HepG2 (cell line): ENCODE results near the gene LPIN3. TPM values are rescaled to one million over a fixed set of nuclear protein-coding genes. Genes with fewer than 3 reads are reported as not detected.

ENCODE experiments used
- CBX5 ChIP-seq: sonication (generic); formaldehyde crosslinking; IDR thresholded peaks from 2 replicates; pipeline ENCODE4 v1.4.0; 2020; ENCODE audit warnings: missing genetic modification reagents, borderline replicate concordance
- CHD2 ChIP-seq: IDR thresholded peaks from 2 replicates; pipeline ENCODE4 v1.6.1; 2011; ENCODE audit warnings: low read depth, low read length, improper control_type of control experiment
- GTF3A ChIP-seq: sonication (generic); formaldehyde crosslinking; conservative IDR thresholded peaks from 2 replicates; pipeline ENCODE4 v1.4.0; 2020; ENCODE audit warnings: mild to moderate bottlenecking, missing genetic modification reagents
- MIER3 ChIP-seq: IDR thresholded peaks from 2 replicates; pipeline ENCODE4 v1.6.1; 2016; ENCODE audit warnings: missing compliant biosample characterization, borderline replicate concordance
- PATZ1 ChIP-seq: sonication (generic); formaldehyde crosslinking; IDR thresholded peaks from 2 replicates; pipeline ENCODE4 v1.4.0; 2020; ENCODE audit warnings: missing genetic modification reagents
- TEAD2 ChIP-seq: sonication (generic); formaldehyde crosslinking; IDR thresholded peaks from 2 replicates; pipeline ENCODE4 v1.9.0; 2021; ENCODE audit warnings: missing genetic modification reagents
- YEATS4 ChIP-seq: sonication (generic); formaldehyde crosslinking; IDR thresholded peaks from 2 replicates; pipeline ENCODE4 v1.4.0; 2020; ENCODE audit warnings: missing genetic modification reagents, borderline replicate concordance
- ZNF333 ChIP-seq: sonication (generic); formaldehyde crosslinking; IDR thresholded peaks from 2 replicates; pipeline ENCODE4 v1.4.0; 2020; ENCODE audit warnings: mild to moderate bottlenecking, missing genetic modification reagents, borderline replicate concordance
- ZNF382 ChIP-seq: sonication (generic); formaldehyde crosslinking; IDR thresholded peaks from 2 replicates; pipeline ENCODE4 v1.5.0; 2020; ENCODE audit warnings: missing genetic modification reagents, mild to moderate bottlenecking, borderline replicate concordance
- ZNF569 ChIP-seq: sonication (generic); formaldehyde crosslinking; IDR thresholded peaks from 2 replicates; pipeline ENCODE4 v1.5.0; 2020; ENCODE audit warnings: mild to moderate bottlenecking, missing genetic modification reagents, moderate library complexity, borderline replicate concordance
- ZNF773 ChIP-seq: sonication (generic); formaldehyde crosslinking; IDR thresholded peaks from 2 replicates; pipeline ENCODE4 v1.4.0; 2020; ENCODE audit warnings: missing genetic modification reagents, borderline replicate concordance
- ZNF781 ChIP-seq: sonication (generic); formaldehyde crosslinking; IDR thresholded peaks from 2 replicates; pipeline ENCODE4 v1.5.1; 2020; ENCODE audit warnings: borderline replicate concordance, mild to moderate bottlenecking, missing genetic modification reagents; ENCODE audit errors: not compliant biosample characterization
- polyA plus RNA-seq, 8 experiments: library from polyadenylated mRNA; depleted of rRNA in 3 of 8; stranded (reverse) in 7 of 8; unstranded in 1 of 8; fragments of >200 nt; fragmentation: Illumina TruSeq in 4 of 8; extraction: Trizol in 4 of 8; gene quantifications; 2 replicates each; pipeline versions ENCODE4 v1.2.1 to v1.2.3, GENCODE V29; 2011 to 2016; ENCODE audit warnings: low read depth in 4 of 8, missing spikeins in 1 of 8, mixed read lengths in 1 of 8; ENCODE audit not compliant: insufficient read depth in 1 of 8
- total RNA-seq, 5 experiments: library from RNA; depleted of rRNA; stranded (reverse); fragments of >200 nt; fragmentation: Illumina TruSeq; extraction: Trizol; gene quantifications; 2 replicates each; pipeline ENCODE4 v1.2.3, GENCODE V29; 2016; ENCODE audit warnings: low read depth in 1 of 5
- TF ChIP-seq, protein P1 (sequence below), 2 experiments: sonication (generic) in 1 of 2; formaldehyde crosslinking in 1 of 2; IDR thresholded peaks; 2 replicates each; pipeline versions ENCODE4 v1.6.1 to v1.9.0; 2014 to 2022; ENCODE audit warnings: antibody characterized with exemption in 1 of 2, borderline replicate concordance in 1 of 2, inconsistent platforms in 1 of 2, low read depth in 1 of 2, missing genetic modification reagents in 1 of 2
- TF ChIP-seq, protein P2 (sequence below): sonication (generic); formaldehyde crosslinking; IDR thresholded peaks from 2 replicates; pipeline ENCODE4 v1.4.0; 2020; ENCODE audit warnings: missing genetic modification reagents

LPIN3 gene
- total and polyA plus RNA-seq, 2 of the 13 experiments (the other 11 are each of a cell fraction or from before 2014, with no cell fraction given), result 14.2 to 28.6 TPM

- TF ChIP-seq, protein P1, sequence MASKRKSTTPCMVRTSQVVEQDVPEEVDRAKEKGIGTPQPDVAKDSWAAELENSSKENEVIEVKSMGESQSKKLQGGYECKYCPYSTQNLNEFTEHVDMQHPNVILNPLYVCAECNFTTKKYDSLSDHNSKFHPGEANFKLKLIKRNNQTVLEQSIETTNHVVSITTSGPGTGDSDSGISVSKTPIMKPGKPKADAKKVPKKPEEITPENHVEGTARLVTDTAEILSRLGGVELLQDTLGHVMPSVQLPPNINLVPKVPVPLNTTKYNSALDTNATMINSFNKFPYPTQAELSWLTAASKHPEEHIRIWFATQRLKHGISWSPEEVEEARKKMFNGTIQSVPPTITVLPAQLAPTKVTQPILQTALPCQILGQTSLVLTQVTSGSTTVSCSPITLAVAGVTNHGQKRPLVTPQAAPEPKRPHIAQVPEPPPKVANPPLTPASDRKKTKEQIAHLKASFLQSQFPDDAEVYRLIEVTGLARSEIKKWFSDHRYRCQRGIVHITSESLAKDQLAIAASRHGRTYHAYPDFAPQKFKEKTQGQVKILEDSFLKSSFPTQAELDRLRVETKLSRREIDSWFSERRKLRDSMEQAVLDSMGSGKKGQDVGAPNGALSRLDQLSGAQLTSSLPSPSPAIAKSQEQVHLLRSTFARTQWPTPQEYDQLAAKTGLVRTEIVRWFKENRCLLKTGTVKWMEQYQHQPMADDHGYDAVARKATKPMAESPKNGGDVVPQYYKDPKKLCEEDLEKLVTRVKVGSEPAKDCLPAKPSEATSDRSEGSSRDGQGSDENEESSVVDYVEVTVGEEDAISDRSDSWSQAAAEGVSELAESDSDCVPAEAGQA (IDR thresholded peaks at IDR 0.05; ENCODE audit: low read depth), result 0 out of 2 replicates have a peak, but pooled peaks have one; percentile 42
- TF ChIP-seq, protein P1 (CRISPR knock-in tag; IDR thresholded peaks at IDR 0.05; ENCODE audit: borderline replicate concordance), result no peak
- TF ChIP-seq, protein P2, sequence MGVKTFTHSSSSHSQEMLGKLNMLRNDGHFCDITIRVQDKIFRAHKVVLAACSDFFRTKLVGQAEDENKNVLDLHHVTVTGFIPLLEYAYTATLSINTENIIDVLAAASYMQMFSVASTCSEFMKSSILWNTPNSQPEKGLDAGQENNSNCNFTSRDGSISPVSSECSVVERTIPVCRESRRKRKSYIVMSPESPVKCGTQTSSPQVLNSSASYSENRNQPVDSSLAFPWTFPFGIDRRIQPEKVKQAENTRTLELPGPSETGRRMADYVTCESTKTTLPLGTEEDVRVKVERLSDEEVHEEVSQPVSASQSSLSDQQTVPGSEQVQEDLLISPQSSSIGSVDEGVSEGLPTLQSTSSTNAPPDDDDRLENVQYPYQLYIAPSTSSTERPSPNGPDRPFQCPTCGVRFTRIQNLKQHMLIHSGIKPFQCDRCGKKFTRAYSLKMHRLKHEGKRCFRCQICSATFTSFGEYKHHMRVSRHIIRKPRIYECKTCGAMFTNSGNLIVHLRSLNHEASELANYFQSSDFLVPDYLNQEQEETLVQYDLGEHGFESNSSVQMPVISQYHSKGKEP (CRISPR knock-in tag), result no peak
- TF ChIP-seq ZNF781 (CRISPR knock-in tag) (no peak), ZNF333 (CRISPR knock-in tag) (no peak), CHD2 (no peak; the same call in 1 of the 2 replicates), TEAD2 (CRISPR knock-in tag) (no peak), ZNF773 (CRISPR knock-in tag) (no peak), ZNF382 (CRISPR knock-in tag) (no peak), CBX5 (CRISPR knock-in tag) (peak; percentile 25; the same call in 1 of the 2 replicates), MIER3 (CRISPR knock-in tag) (no peak), YEATS4 (no peak), GTF3A (CRISPR knock-in tag) (no peak), ZNF569 (CRISPR knock-in tag) (0 out of 2 replicates have a peak, but pooled peaks have one; percentile 72), PATZ1 (CRISPR knock-in tag) (peak; percentile 95)
Measured at GRCh38 chr20:41339957-41340326, 679 bp upstream of the LPIN3 start (continued).
